NCI-H460 (cell line): ENCODE measurements around the gene FBXL4. TPM values are rescaled to one million over a fixed set of nuclear protein-coding genes. Genes with fewer than 3 reads are reported as not detected.
"Not testable (repeated sequence)": the region's sequence is repeated elsewhere in the genome, so short reads cannot be mapped to it uniquely, and the experiment has no call there.

Experiments used
- DNase-seq: peaks from one replicate; pipeline ENCODE4 v3.0.0-alpha.2; 2016; ENCODE audit warnings: low read depth; ENCODE audit errors: extremely low read depth
- total RNA-seq: library from RNA; depleted of rRNA; stranded (reverse); fragments of >200 nt; shearing (Covaris generic); gene quantifications from 2 replicates; pipeline ENCODE4 v1.2.3, GENCODE V29; 2014

FBXL4 gene
- total RNA-seq, 1 experiment from 2014 or later = 15.4 TPM

GRCh38 chr6:98946266-98946878, 1.4 kb downstream of the FBXL4 start:
- DNase-seq = no peak

- no peak for DNase-seq
These were observed 2.2 kb downstream of the FBXL4 start for GRCh38 chr6:98945311-98946115.

GRCh38 chr6:98944598-98945081, 3.1 kb downstream of the FBXL4 start:
- DNase-seq = no peak

GRCh38 chr6:98944168-98944567, 3.6 kb downstream of the FBXL4 start:
- DNase-seq = no peak

GRCh38 chr6:98942263-98942803, 5.4 kb downstream of the FBXL4 start:
- no peak for DNase-seq

GRCh38 chr6:98941319-98941718, 6.4 kb downstream of the FBXL4 start:
- no peak for DNase-seq

- DNase-seq = no peak
These were observed 10.4 kb downstream of the FBXL4 start for GRCh38 chr6:98937351-98937750.

GRCh38 chr6:98932381-98932780, 15.4 kb downstream of the FBXL4 start:
- no peak for DNase-seq

- DNase-seq = no peak
These were observed 16.1 kb downstream of the FBXL4 start for GRCh38 chr6:98931696-98932095.

- DNase-seq = no peak
These were observed 18.2 kb downstream of the FBXL4 start for GRCh38 chr6:98929498-98930060.

GRCh38 chr6:98928688-98929087, 19.1 kb downstream of the FBXL4 start:
- no peak for DNase-seq

GRCh38 chr6:98927534-98927933, 20.2 kb downstream of the FBXL4 start:
- DNase-seq = no peak

GRCh38 chr6:98925831-98926230, 21.9 kb downstream of the FBXL4 start:
- DNase-seq = no peak

GRCh38 chr6:98924647-98925046, 23.1 kb downstream of the FBXL4 start:
- DNase-seq = no peak

GRCh38 chr6:98920904-98921431, 26.8 kb downstream of the FBXL4 start:
- DNase-seq = no peak

GRCh38 chr6:98910946-98911345, 36.8 kb downstream of the FBXL4 start:
- not testable (repeated sequence) for DNase-seq

- no peak for DNase-seq
These were observed 38.5 kb downstream of the FBXL4 start for GRCh38 chr6:98909236-98909635.

GRCh38 chr6:98906342-98906741, 41.4 kb downstream of the FBXL4 start:
- not testable (repeated sequence) for DNase-seq

- DNase-seq = no peak
These were observed 42.0 kb downstream of the FBXL4 start for GRCh38 chr6:98905759-98906158.

GRCh38 chr6:98904096-98904495, 43.6 kb downstream of the FBXL4 start:
- no peak for DNase-seq

- no peak for DNase-seq
These were observed 47.0 kb downstream of the FBXL4 start for GRCh38 chr6:98900706-98901105.
